AG10803 (cell line): ENCODE results near the gene RBBP4.
"Not testable (repeated sequence)": the region's sequence is repeated elsewhere in the genome, so short reads cannot be mapped to it uniquely, and the experiment has no call there.

Experiments used
- DNase-seq: peaks from one replicate; pipeline ENCODE4 v3.0.0; 2010; ENCODE audit warnings: low read depth
- H3K4me3 ChIP-seq: 2 replicates; pipeline ENCODE4 v1.5.1; 2011; ENCODE audit warnings: mild to moderate bottlenecking, low read length, control low read depth
- TF ChIP-seq, protein P1 (sequence below): conservative IDR thresholded peaks from 2 replicates; pipeline ENCODE4 v1.5.1; 2011; ENCODE audit warnings: mild to moderate bottlenecking, low read length, control low read depth, inconsistent platforms

Gene RBBP4

DNA sequence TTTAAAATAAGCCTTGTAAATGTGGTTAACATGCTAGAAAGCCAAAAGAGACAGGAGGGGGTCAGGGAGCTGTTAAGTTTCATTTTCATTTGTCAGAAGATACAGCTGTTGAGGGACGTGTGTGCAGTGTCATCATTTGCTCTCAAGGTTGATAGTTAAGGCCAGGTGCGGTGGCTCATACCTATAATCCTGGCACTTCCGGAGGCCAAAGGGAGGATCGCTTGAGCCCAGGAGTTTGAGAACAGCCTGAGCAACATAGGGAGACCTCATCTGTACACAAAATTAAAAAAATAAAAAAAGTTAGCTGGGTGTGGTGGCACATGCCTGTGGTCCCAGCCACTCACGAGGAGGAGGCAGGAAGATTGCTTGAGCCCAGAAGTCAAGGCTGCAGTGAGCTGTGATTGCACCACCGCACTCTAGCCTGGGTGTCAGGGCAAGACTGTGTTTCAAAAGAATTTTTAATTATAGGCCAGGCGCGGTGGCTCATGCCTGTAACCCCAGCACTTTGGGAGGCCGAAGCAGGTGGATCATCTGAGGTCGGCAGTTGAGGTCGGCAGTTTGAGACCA, 23.3 kb upstream of the RBBP4 start:
- DNase-seq, result peak; percentile 77
- TF ChIP-seq, protein P1, sequence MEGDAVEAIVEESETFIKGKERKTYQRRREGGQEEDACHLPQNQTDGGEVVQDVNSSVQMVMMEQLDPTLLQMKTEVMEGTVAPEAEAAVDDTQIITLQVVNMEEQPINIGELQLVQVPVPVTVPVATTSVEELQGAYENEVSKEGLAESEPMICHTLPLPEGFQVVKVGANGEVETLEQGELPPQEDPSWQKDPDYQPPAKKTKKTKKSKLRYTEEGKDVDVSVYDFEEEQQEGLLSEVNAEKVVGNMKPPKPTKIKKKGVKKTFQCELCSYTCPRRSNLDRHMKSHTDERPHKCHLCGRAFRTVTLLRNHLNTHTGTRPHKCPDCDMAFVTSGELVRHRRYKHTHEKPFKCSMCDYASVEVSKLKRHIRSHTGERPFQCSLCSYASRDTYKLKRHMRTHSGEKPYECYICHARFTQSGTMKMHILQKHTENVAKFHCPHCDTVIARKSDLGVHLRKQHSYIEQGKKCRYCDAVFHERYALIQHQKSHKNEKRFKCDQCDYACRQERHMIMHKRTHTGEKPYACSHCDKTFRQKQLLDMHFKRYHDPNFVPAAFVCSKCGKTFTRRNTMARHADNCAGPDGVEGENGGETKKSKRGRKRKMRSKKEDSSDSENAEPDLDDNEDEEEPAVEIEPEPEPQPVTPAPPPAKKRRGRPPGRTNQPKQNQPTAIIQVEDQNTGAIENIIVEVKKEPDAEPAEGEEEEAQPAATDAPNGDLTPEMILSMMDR, result no peak
- H3K4me3 ChIP-seq, result no peak overlapping the region

DNA sequence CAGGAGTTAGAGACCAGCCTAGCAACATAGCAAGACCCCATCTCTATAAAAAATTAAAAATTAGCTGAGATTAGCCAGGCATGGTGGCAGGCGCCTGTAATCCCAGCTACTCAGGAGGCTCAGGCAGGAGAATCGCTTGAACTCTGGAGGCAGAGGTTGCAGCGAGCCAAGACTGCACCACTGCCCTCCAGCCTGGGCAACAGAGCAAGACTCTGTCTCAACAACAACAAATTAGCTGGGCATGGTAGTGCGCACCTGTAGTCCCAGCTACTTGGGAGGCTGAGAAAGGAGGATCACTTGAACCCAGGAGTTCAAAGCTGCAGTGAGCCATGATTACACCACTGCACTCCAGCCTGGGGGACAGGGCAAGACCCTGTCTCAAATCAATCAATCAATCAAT, 20.8 kb upstream of the RBBP4 start:
- not testable (repeated sequence) for DNase-seq, H3K4me3 ChIP-seq

DNA sequence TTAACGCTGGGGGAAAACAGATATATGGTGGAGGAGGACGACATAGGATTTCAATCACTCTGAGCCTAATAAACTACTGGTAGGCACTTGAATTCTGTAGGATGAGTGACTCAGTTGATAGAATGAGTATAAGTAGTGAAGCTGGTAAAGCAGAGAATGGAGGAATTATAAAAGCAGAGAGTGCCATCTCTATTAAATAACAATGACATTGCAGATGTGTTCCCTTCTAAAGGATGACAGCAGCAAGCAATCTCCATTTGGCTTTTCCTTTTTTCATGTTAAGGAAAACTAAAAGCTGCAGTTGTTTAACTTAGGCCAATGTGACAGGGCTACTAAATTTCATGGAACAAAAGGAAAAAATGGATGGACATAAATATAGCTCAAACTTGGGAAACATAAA, 18.2 kb upstream of the RBBP4 start:
- no peak overlapping the region for H3K4me3 ChIP-seq
- TF ChIP-seq, protein P1, result no peak
- DNase-seq, result no peak

DNA sequence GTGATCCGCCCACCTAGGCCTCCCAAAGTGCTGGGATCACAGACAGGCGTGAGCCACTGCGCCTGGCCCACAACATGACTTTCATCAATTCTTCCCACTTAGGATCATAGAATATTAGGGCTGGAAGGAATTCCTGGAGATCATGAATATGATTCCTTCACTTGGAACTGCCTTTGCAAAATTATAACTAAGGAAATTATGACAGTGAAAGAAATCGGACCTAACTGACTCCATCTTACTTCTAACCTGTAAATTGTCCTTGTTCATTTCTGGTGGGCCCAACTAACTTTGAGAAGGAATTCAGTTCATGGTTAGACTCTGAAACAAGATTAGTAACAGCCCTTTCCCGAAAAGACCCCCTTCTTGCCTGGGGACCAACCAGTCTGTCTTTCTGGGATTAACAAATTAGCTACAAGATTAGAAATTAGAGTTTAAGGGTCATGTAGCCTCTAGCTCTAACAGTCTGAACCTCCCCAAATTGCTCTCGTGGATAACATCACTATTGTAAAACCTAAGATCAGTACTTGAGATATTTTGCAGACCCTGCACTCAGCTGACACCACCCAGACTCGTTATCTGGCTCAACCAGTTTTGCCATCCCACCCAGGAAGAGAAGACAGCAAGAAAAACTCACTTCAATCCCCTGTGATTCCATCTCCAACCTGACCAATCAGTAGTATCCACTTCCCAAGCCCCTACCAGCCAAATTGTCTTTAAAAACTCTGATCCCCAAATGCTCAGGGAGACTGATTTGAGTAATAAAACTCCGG, 15.3 kb upstream of the RBBP4 start:
- DNase-seq, result no peak
- no peak overlapping the region for H3K4me3 ChIP-seq
- TF ChIP-seq, protein P1, result no peak

DNA sequence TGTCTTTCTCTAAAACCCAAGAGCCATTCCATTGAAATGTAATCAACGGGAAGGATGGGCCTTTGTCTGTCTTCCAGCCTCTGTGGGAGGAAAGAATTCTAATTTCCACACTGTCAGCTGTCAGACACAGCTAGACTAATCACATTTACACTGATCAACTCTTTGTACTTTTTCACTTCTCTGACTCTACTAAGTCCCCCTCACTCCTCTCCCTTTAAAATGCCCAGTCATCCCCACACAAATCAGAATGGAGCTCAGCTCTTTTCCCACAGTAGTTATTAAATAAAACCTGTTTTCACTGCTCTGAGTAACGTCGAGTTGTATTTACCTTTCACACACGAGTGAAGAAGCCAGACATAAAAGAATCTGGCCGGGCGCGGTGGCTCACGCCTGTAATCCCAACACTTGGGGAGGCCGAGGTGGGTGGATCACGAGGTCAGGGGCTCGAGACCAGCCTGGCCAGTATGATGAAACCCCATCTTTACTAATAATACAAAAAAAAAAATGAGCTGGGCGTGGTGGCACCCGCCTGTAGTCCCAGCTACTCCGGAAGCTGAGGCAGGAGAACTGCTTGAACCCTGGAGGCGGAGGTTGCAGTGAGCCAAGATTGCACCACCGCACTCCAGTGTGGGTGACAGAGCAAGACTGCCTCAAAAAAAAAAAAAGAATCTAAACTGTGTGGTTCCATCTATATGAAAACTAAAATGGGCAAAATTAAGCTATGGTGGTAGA, 13.9 kb upstream of the RBBP4 start:
- DNase-seq, result no peak
- H3K4me3 ChIP-seq, result no peak overlapping the region
- TF ChIP-seq, protein P1, result no peak

DNA sequence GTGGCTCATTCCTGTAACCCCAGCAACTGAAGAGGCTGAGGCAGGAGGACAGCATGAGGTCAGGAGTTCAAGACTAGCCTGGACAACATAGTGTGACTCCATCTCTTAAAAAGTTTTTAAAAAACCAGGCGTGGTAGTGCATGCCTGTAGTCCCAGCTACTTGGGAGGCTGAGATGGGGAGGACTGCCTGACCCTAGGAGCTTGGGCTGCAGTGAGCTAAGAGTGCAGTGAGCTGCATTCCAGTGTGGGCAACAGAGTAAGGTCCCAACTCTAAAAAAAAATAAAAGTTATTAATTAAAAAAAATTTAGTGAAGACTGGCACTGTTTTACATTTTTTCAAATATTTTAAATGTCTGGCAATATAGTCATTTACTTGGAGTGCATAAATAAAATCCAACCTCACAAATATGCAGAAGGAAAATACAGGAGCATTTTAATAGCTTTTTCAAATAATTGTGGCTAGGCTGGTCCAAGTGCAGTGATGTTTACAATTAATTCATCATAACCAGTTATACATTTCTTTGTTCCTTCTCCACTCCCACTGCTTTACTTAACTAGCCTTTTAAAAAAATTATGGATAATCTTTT, 11.4 kb upstream of the RBBP4 start:
- no peak overlapping the region for H3K4me3 ChIP-seq
- TF ChIP-seq, protein P1, result no peak
- DNase-seq, result peak; percentile 87

DNA sequence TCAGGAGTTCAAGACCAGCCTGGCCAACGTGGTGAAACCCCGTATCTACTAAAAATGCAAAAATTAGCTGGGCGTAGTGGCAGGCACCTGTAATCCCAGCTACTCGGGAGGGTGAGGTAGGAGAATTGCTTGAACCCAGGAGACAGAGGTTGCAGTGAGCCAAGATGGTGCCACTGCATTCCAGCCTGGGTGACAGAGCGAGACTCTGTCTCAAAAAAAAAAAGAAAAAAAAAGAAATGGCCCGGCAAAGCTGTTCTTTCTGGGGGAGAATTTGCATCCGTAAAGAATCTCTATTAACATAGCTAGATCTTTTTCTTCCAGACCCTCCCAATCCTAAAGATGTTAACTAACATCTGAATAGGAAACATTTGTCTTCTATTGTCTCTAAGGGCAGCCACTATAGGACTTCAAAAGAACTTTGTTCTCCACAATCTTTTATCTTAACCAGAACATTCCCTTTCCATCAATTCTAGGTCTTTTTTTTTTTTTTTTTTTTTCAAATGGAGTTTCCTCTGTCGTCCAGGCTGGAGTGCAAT, 8.6 kb upstream of the RBBP4 start:
- H3K4me3 ChIP-seq, DNase-seq: not testable (repeated sequence)

DNA sequence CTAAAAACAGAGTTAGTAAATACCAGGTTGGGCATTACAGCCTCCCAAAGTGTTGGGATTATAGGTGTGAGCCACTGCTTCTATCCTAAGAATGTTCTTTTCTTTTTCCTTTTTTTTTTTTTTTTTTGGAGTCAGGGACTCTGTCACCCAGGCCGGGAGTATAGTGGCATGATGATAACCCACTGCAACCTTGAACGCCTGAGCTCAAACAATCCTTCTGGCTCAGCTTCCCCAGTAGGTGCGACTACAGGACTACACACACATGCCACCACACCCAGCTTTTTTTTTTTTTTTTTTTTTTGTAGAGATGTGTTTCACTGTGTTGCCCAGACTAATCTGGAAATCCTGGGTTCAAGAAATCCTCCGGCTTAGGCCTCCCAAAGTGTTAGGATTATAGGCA, 6.6 kb upstream of the RBBP4 start:
- TF ChIP-seq, protein P1, result no peak
- no peak for DNase-seq
- no peak overlapping the region for H3K4me3 ChIP-seq
